Suprapubic skin (tissue), 3 donors: Measurements from ENCODE around the gene ZDHHC24.

Source experiments
- CTCF ChIP-seq, 2 donors: fragments of 200-600 bp in 1 of 2; fragments of 450-650 bp in 1 of 2; sonication (generic) in 1 of 2; IDR thresholded peaks; one replicate each; pipeline ENCODE4 v1.5.1; 2016 to 2019; ENCODE audit warnings: antibody characterized with exemption in 2 of 2, mild to moderate bottlenecking in 1 of 2, moderate library complexity in 1 of 2
- POLR2A ChIP-seq, 2 donors: fragments of 450-650 bp; IDR thresholded peaks; one replicate each; pipeline ENCODE4 v1.6.1; 2017; ENCODE audit warnings: antibody characterized with exemption in 2 of 2, mild to moderate bottlenecking in 2 of 2, moderate library complexity in 2 of 2

GRCh38 chr11:66569076-66569475, 23.2 kb upstream of the ZDHHC24 start:
- no peak for TF ChIP-seq CTCF (IDR thresholded peaks at IDR 0.05)
- TF ChIP-seq POLR2A (IDR thresholded peaks at IDR 0.05): no peak
